ENCODE results near the gene PDE6B. TPM values are rescaled to one million over a fixed set of nuclear protein-coding genes. Genes with fewer than 3 reads are reported as not detected.
A peak's percentile ranks its signal among the peaks of the same experiment; 100 is the strongest.

The PDE6B gene
- total and polyA plus RNA-seq, 2 experiments from 2014 or later = 17.3 to 26.1 TPM

DNA sequence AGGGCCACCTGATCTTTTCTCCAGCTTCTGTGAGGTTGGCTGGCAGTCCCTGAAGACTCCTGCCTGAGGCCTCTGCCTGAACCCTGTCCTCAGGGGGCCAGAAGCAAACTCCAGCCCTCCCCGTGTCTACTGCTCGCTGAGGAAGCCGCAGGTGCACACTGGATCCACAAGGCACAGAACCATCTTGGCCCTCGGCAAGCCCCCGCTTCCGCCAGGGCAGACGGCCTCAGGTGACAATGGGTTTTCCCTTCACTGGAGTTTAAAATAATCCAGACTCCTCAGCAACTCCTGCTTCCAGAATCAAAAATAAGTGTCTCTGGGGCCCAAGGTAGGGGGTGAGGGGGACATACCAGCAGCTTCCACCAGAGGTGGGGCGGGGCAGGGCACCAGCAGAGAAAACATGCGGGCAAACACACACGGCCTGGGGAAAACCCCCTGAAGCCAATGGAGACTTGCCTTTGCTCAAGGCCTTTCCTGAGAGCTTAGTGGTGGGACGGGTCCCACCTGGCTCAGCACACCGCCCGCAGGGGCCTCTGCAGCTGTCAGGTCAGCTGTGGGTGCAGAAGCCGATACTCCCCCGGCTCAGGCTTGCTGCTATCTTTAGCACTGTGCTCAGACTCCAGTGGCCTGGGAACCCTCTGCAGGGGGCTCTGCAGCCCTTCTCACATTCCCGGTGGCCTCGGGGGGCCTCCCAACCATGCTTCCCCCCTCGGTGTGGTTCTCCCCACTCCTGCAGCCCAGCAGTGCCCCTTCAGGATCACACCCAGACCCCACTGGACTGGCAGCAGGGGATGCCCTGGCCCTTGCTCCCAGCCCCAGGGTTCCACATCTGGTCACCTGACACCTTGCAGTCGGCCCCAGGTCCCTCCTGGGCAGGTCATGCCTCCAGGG is 50.9 kb downstream of the PDE6B start:
- WGBS (ENCODE audit: low lambda C conversion rate, missing lambda C conversion rate) = 80% methylated on average over 19 of the region's 19 CpGs
- Histone ChIP-seq H3K4me2 (peak overlapping the region; percentile 100), H3K27ac (no peak overlapping the region), H3K9me2 (replicated peaks; ENCODE audit: insufficient read depth) (no peaks in the 10 kb centered on the region), H3K27me3 (no peaks in the 10 kb centered on the region), H4K20me1 (ENCODE audit: insufficient read depth, poor library complexity, severe bottlenecking) (no peaks in the 10 kb centered on the region), H3K4me3 (no peak overlapping the region), H3K9me3 (ENCODE audit: low read depth) (no peaks in the 10 kb centered on the region), H3K36me3 (replicated peaks; ENCODE audit: insufficient read depth, low read depth) (no peaks in the 10 kb centered on the region), H2AFZ (no peak overlapping the region), H3K79me2 (peaks cover 25% of the 10 kb centered on the region), H3K4me1 (ENCODE audit: insufficient read depth) (peaks cover 25% of the 10 kb centered on the region)
- TF ChIP-seq, protein P1, sequence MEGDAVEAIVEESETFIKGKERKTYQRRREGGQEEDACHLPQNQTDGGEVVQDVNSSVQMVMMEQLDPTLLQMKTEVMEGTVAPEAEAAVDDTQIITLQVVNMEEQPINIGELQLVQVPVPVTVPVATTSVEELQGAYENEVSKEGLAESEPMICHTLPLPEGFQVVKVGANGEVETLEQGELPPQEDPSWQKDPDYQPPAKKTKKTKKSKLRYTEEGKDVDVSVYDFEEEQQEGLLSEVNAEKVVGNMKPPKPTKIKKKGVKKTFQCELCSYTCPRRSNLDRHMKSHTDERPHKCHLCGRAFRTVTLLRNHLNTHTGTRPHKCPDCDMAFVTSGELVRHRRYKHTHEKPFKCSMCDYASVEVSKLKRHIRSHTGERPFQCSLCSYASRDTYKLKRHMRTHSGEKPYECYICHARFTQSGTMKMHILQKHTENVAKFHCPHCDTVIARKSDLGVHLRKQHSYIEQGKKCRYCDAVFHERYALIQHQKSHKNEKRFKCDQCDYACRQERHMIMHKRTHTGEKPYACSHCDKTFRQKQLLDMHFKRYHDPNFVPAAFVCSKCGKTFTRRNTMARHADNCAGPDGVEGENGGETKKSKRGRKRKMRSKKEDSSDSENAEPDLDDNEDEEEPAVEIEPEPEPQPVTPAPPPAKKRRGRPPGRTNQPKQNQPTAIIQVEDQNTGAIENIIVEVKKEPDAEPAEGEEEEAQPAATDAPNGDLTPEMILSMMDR (IDR thresholded peaks at IDR 0.05; ENCODE audit: poor library complexity) = no peak
- TF ChIP-seq EZH2 (IDR thresholded peaks at IDR 0.05; ENCODE audit: borderline replicate concordance) (no peak), EZH2phosphoT487 (IDR thresholded peaks at IDR 0.05; ENCODE audit: low read depth, severe bottlenecking, unreplicated experiment) (no peak)
- no peak for DNase-seq (ENCODE audit: low spot score)

DNA sequence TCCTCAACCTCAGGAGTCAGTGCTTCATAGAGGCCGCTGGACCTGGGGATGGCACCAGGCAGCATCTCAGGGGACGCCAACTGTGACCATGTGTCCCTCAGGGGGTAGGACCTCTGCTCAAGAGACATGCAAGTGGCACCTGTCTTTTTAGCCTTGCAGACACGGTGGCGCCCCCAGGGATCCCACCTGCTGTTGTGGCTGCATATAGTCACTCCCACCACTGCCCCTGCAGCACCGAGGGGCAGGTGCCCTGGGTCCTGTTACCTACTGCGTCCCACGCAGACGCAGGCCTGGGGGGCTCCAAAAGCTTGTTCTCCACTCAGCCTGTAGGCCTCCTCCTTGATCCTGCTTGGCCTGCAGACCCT is 51.5 kb downstream of the PDE6B start:
- no peak for DNase-seq (ENCODE audit: low spot score)
- Histone ChIP-seq H3K9me3 (ENCODE audit: low read depth) (no peaks in the 10 kb centered on the region), H2AFZ (no peak overlapping the region), H3K9me2 (replicated peaks; ENCODE audit: insufficient read depth) (no peaks in the 10 kb centered on the region), H3K79me2 (peaks cover 25% of the 10 kb centered on the region), H4K20me1 (ENCODE audit: insufficient read depth, poor library complexity, severe bottlenecking) (no peaks in the 10 kb centered on the region), H3K27ac (no peak overlapping the region), H3K4me1 (ENCODE audit: insufficient read depth) (peaks cover 25% of the 10 kb centered on the region), H3K4me2 (no peak overlapping the region), H3K4me3 (no peak overlapping the region), H3K27me3 (no peaks in the 10 kb centered on the region), H3K36me3 (replicated peaks; ENCODE audit: insufficient read depth, low read depth) (no peaks in the 10 kb centered on the region)
- no peak for TF ChIP-seq EZH2 (IDR thresholded peaks at IDR 0.05; ENCODE audit: borderline replicate concordance)
- no peak for TF ChIP-seq EZH2phosphoT487 (IDR thresholded peaks at IDR 0.05; ENCODE audit: low read depth, severe bottlenecking, unreplicated experiment)
- TF ChIP-seq, protein P1 (IDR thresholded peaks at IDR 0.05; ENCODE audit: poor library complexity) = no peak
- WGBS (ENCODE audit: low lambda C conversion rate, missing lambda C conversion rate) = 92% methylated on average over 8 of the region's 8 CpGs

DNA sequence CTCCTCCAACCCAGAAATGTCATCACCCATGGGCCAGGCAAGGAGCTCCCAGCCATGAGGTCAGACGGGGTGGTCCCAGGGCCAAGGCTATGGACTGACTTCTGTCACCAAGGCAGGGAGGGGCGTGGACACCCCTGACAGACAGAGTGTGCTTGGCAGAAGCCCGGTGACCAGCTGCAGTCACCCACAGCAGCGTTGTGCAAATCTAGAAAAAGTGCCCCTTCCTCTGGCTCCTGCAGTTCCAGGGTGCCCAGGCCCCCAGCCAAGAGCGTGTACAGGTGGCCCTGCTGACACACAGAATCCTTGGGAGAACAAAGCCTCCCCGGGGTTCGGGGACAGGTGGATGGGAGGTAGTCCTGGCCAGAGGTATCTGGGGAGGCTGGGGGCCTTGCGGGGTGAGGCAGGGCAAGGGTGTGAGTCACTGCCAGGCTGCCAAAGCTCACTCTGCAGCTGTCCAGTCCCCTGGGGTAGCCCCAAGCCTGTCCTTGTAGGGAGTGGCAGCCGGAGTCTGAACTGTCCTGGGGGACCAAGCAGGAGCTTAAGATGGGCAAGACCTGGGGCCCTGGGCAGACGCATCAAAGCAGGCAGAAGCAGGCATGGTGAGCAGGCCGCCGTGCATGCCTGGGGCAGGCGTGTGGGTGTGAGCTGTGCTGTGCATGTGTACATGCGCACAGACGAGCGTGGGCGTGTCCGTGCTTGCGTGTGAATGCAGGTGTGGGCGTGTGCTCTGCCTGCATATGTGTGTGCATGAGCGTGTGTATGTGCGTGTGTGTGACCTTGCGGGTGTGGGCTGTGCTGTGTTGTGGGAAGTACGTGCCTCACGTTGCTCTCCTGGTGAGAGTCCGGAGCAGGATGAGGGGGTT is 52.3 kb downstream of the PDE6B start:
- Histone ChIP-seq H3K27me3 (no peaks in the 10 kb centered on the region), H3K9me3 (ENCODE audit: low read depth) (no peaks in the 10 kb centered on the region), H3K4me3 (no peak overlapping the region), H3K27ac (no peak overlapping the region), H3K36me3 (replicated peaks; ENCODE audit: insufficient read depth, low read depth) (no peaks in the 10 kb centered on the region), H3K9me2 (replicated peaks; ENCODE audit: insufficient read depth) (no peaks in the 10 kb centered on the region), H2AFZ (no peak overlapping the region), H3K4me2 (no peak overlapping the region), H3K4me1 (ENCODE audit: insufficient read depth) (peaks cover 24% of the 10 kb centered on the region), H4K20me1 (ENCODE audit: insufficient read depth, poor library complexity, severe bottlenecking) (no peaks in the 10 kb centered on the region), H3K79me2 (peaks cover 23% of the 10 kb centered on the region)
- 87% methylated on average over 25 of the region's 26 CpGs for WGBS (ENCODE audit: low lambda C conversion rate, missing lambda C conversion rate)
- TF ChIP-seq EZH2phosphoT487 (IDR thresholded peaks at IDR 0.05; ENCODE audit: low read depth, severe bottlenecking, unreplicated experiment) = no peak
- DNase-seq (ENCODE audit: low spot score) = no peak
